K562 (cell line): ENCODE measurements around the gene FKRP. TPM values are rescaled to one million over a fixed set of nuclear protein-coding genes. Genes with fewer than 3 reads are reported as not detected.

Experiments
- ARID4B ChIP-seq: sonication (generic); formaldehyde crosslinking; IDR thresholded peaks from 2 replicates; pipeline ENCODE4 v1.8.0; 2022; ENCODE audit warnings: mild to moderate bottlenecking, missing genetic modification reagents
- DACH1 ChIP-seq: fragments of 450-650 bp; IDR thresholded peaks from 2 replicates; pipeline ENCODE4 v1.6.1; 2018; ENCODE audit not compliant: partially characterized antibody
- HDAC2 ChIP-seq: fragments of 450-650 bp; IDR thresholded peaks from 2 replicates; pipeline ENCODE4 v1.6.1; 2016; ENCODE audit warnings: mild to moderate bottlenecking
- MCM7 ChIP-seq, 2 experiments: fragments of 450-650 bp; IDR thresholded peaks; 2 replicates each; pipeline ENCODE4 v1.6.1; 2016 to 2018
- PHF20 ChIP-seq: fragments of 450-650 bp; IDR thresholded peaks from 2 replicates; pipeline ENCODE4 v1.6.1; 2018; ENCODE audit not compliant: partially characterized antibody
- POLR2H ChIP-seq: IDR thresholded peaks from 2 replicates; pipeline ENCODE4 v1.6.1; 2016; ENCODE audit warnings: missing genetic modification characterization, low read depth, mild to moderate bottlenecking, control low read depth, missing compliant biosample characterization, moderate library complexity
- PRMT5 ChIP-seq: sonication (generic); formaldehyde crosslinking; IDR thresholded peaks from 2 replicates; pipeline ENCODE4 v1.5.0; 2020; ENCODE audit warnings: missing genetic modification reagents
- RHOXF2B ChIP-seq: fragments of 250-450 bp; sonication (Bioruptor Pico); conservative IDR thresholded peaks from 2 replicates; pipeline ENCODE4 v1.5.1; 2021
- SAFB ChIP-seq: fragments of 200-400 bp; formaldehyde crosslinking; IDR thresholded peaks from 2 replicates; pipeline ENCODE4 v1.6.1; 2017; ENCODE audit warnings: low read depth, low read length, borderline replicate concordance
- TBP ChIP-seq: optimal IDR thresholded peaks from 2 replicates; pipeline ENCODE3; 2011; ENCODE audit warnings: low read depth, low read length, improper control_type of control experiment
- U2AF2 ChIP-seq: fragments of 200-400 bp; formaldehyde crosslinking; optimal IDR thresholded peaks from 2 replicates; pipeline ENCODE3; 2017; ENCODE audit warnings: low read depth, mild to moderate bottlenecking, low read length
- ZNF134 ChIP-seq: fragments of 250-450 bp; sonication (Bioruptor Pico); conservative IDR thresholded peaks from 2 replicates; pipeline ENCODE4 v1.4.0; 2020
- ZNF274 ChIP-seq: IDR thresholded peaks from 2 replicates; pipeline ENCODE4 v1.6.1; 2011; ENCODE audit warnings: low read depth, mild to moderate bottlenecking, low read length, moderate library complexity, borderline replicate concordance
- ZNF408 ChIP-seq: fragments of 250-450 bp; sonication (Bioruptor Pico); IDR thresholded peaks from 2 replicates; pipeline ENCODE4 v1.4.0; 2020; ENCODE audit warnings: low read depth, mild to moderate bottlenecking, moderate library complexity
- ZNF696 ChIP-seq: fragments of 250-450 bp; sonication (Bioruptor Pico); conservative IDR thresholded peaks from 2 replicates; pipeline ENCODE4 v1.4.0; 2020; ENCODE audit warnings: mild to moderate bottlenecking, moderate library complexity
- ZNF778 ChIP-seq: fragments of 450-650 bp; formaldehyde crosslinking; IDR thresholded peaks from 2 replicates; pipeline ENCODE4 v1.4.0; 2020; ENCODE audit warnings: mild to moderate bottlenecking, moderate library complexity
- polyA plus RNA-seq, 8 experiments: library from polyadenylated mRNA; depleted of rRNA in 4 of 8; stranded (reverse) in 5 of 8; unstranded in 3 of 8; fragments of >200 nt; fragmentation: Nextera tagmentation in 2 of 8; fragmentation: Illumina TruSeq in 1 of 8; extraction: Ambion mirVana in 2 of 8; extraction: Trizol in 1 of 8; gene quantifications; 2 replicates each; pipeline versions ENCODE4 v1.2.1 to v1.2.3, GENCODE V29; 2011 to 2014; ENCODE audit warnings: inconsistent platforms in 1 of 8, missing spikeins in 1 of 8
- total RNA-seq, 7 experiments: library from RNA; depleted of rRNA in 6 of 7; stranded (reverse); fragments of >200 nt in 6 of 7; fragmentation: Illumina TruSeq in 2 of 7; extraction: Trizol in 2 of 7; gene quantifications; 2 replicates each; pipeline versions ENCODE4 v1.2.1 to v1.2.3, GENCODE V29; 2011 to 2021; ENCODE audit warnings: low replicate concordance in 1 of 7
- TF ChIP-seq, protein P1 (sequence below): fragments of 250-450 bp; sonication (Bioruptor Pico); IDR thresholded peaks from 2 replicates; pipeline ENCODE4 v1.4.0; 2020

Gene FKRP
- total and polyA plus RNA-seq, 9 of the 15 experiments (the other 6 are each of a cell fraction or from before 2014, with no cell fraction given) = 0.68 to 16.1 (median 6.5) TPM

DNA sequence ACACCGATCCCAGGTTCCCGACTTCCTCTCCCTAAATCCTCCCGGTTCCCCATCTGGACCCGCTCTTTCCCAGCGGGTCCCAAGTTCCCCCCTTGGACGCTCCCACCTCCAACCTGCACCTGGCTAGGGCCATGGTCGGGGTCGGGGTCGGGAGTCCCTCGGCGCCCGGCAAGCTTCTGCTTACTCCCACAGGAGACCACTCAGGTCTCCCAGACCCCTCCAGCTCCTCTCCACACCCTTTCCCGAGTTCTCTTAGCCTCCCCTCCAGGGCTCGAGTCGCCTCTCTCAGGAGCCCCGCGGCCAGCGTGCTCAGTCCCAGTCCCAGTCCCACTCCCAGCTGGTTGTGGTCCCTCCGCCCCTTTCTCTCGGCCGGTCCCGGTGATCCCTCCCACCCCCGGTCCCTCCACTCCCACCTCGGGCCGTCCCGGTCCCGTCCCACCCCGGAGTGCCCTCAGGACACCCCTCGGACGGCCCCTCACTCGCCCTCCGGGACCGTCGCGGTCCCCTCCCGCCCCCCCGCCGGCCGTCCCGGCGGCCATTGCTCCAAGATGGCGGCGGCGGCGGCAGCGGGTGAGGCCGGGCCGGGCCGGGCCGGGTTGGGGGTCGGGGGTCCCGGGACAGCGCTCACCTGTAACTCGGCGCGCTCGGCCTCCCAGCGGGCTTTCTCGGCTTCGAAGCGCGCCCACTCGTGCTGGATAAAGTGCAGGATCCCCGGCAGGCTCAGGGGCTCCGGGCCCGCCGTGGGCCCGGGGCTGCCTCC, at the start of gene FKRP (continued):
- no peak for TF ChIP-seq ZNF274
- TF ChIP-seq PRMT5 (CRISPR knock-in tag) = no peak
- no peak for TF ChIP-seq HDAC2
- peak; percentile 51; the same call in 1 of the 2 replicates for TF ChIP-seq POLR2H (tag)
- no peak for TF ChIP-seq ZNF778
- peak; percentile 63 for TF ChIP-seq TBP
- no peak for TF ChIP-seq MCM7 (IDR thresholded peaks at IDR 0.05)
- TF ChIP-seq, protein P1, sequence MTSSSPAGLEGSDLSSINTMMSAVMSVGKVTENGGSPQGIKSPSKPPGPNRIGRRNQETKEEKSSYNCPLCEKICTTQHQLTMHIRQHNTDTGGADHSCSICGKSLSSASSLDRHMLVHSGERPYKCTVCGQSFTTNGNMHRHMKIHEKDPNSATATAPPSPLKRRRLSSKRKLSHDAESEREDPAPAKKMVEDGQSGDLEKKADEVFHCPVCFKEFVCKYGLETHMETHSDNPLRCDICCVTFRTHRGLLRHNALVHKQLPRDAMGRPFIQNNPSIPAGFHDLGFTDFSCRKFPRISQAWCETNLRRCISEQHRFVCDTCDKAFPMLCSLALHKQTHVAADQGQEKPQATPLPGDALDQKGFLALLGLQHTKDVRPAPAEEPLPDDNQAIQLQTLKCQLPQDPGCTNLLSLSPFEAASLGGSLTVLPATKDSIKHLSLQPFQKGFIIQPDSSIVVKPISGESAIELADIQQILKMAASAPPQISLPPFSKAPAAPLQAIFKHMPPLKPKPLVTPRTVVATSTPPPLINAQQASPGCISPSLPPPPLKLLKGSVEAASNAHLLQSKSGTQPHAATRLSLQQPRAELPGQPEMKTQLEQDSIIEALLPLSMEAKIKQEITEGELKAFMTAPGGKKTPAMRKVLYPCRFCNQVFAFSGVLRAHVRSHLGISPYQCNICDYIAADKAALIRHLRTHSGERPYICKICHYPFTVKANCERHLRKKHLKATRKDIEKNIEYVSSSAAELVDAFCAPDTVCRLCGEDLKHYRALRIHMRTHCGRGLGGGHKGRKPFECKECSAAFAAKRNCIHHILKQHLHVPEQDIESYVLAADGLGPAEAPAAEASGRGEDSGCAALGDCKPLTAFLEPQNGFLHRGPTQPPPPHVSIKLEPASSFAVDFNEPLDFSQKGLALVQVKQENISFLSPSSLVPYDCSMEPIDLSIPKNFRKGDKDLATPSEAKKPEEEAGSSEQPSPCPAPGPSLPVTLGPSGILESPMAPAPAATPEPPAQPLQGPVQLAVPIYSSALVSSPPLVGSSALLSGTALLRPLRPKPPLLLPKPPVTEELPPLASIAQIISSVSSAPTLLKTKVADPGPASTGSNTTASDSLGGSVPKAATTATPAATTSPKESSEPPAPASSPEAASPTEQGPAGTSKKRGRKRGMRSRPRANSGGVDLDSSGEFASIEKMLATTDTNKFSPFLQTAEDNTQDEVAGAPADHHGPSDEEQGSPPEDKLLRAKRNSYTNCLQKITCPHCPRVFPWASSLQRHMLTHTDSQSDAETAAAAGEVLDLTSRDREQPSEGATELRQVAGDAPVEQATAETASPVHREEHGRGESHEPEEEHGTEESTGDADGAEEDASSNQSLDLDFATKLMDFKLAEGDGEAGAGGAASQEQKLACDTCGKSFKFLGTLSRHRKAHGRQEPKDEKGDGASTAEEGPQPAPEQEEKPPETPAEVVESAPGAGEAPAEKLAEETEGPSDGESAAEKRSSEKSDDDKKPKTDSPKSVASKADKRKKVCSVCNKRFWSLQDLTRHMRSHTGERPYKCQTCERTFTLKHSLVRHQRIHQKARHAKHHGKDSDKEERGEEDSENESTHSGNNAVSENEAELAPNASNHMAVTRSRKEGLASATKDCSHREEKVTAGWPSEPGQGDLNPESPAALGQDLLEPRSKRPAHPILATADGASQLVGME (CRISPR knock-in tag) = no peak
- TF ChIP-seq ARID4B (CRISPR knock-in tag) = peak; percentile 78
- TF ChIP-seq DACH1 = peak; percentile 24
- no peak for TF ChIP-seq RHOXF2B (CRISPR knock-in tag)
- no peak for TF ChIP-seq SAFB
- no peak for TF ChIP-seq PHF20
- TF ChIP-seq ZNF696 = no peak
- no peak for TF ChIP-seq ZNF408 (CRISPR knock-in tag)
- no peak for TF ChIP-seq U2AF2
- no peak for TF ChIP-seq ZNF134
